GM19193 (cell line): ENCODE data around the gene NUB1.

ENCODE experiments used
- POLR2A ChIP-seq: IDR thresholded peaks from 4 replicates; pipeline ENCODE4 v1.6.1; 2011; ENCODE audit not compliant: insufficient read depth, insufficient read length; ENCODE audit errors: extremely low read depth

NUB1 gene

GRCh38 chr7:151393031-151393977 is 51.7 kb downstream of the NUB1 start:
- TF ChIP-seq POLR2A: no peak

- TF ChIP-seq POLR2A: no peak
Observed at GRCh38 chr7:151394076-151395035, 52.7 kb downstream of the NUB1 start.

- TF ChIP-seq POLR2A: no peak
Observed at GRCh38 chr7:151395036-151395367, 53.4 kb downstream of the NUB1 start.

GRCh38 chr7:151396328-151396970 is 54.8 kb downstream of the NUB1 start:
- no peak for TF ChIP-seq POLR2A

- no peak for TF ChIP-seq POLR2A
Observed at GRCh38 chr7:151397026-151397425, 55.4 kb downstream of the NUB1 start.

- no peak for TF ChIP-seq POLR2A
Observed at GRCh38 chr7:151398446-151399304, 57.1 kb downstream of the NUB1 start.

GRCh38 chr7:151399305-151399601 is 57.6 kb downstream of the NUB1 start:
- TF ChIP-seq POLR2A: no peak

GRCh38 chr7:151399906-151400305 is 58.3 kb downstream of the NUB1 start:
- TF ChIP-seq POLR2A: no peak

- TF ChIP-seq POLR2A: no peak
Observed at GRCh38 chr7:151400626-151401315, 59.2 kb downstream of the NUB1 start.

GRCh38 chr7:151402029-151402835 is 60.6 kb downstream of the NUB1 start:
- no peak for TF ChIP-seq POLR2A

- no peak for TF ChIP-seq POLR2A
Observed at GRCh38 chr7:151403764-151404163, 62.2 kb downstream of the NUB1 start.

- TF ChIP-seq POLR2A: no peak
Observed at GRCh38 chr7:151404216-151405011, 62.8 kb downstream of the NUB1 start.
